Glomerular visceral epithelial cell (primary cell): ENCODE data around the gene CILP2.

ENCODE experiments used
- DNase-seq: peaks from one replicate; pipeline ENCODE4 v3.0.0-alpha.2; 2016; ENCODE audit errors: extremely low spot score

CILP2 gene

DNA sequence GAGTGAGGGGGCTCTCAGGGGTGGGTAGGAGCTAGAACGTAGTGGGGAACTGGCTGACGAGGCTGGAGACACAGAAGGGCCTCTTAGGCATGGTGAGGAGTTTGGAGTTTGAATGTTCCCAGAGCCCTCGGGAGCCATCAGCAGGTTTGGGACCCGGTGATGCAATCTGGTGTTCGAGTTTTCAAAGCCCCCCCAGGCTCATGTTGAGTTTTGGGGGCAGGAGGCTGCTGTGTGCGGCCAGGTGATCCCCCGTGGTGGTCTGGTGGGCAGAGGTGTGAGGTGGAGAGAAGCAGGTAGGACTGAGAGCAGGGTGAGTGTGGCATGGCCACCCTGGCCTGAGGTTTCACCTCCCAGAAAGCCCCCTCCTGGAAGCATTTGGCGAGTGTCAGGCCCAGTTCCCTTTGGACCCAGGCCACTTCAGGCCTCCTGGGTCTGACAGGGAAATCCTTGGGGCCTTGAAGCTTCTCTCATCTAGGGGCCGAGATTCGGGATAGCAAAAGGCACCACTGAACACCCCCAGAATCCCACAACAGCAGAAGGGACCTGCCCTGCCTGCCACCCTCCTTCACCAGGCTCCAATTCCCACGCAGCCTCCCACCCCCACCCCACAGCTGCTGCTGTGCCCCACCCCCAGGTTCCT lies 8.2 kb upstream of the CILP2 start:
- DNase-seq: no peak

DNA sequence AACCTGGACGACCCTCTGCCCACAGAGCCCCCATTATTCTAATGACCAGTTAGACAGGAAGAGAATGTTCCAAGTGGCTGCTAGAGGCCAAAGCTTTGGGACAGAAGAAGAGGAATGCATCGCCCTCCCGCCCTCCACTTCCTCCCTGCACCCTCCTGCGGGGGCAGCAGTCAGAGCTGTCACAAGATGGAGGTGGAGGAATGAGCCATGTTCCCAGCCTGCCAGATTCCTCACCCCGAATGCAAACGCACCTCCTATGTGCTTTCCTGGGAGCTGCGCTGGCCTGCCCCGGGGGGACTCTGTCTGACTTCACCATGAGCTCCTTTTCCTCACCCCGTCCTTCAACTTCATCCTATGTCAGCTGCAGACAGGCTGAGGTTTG lies 7.7 kb upstream of the CILP2 start:
- DNase-seq: no peak

DNA sequence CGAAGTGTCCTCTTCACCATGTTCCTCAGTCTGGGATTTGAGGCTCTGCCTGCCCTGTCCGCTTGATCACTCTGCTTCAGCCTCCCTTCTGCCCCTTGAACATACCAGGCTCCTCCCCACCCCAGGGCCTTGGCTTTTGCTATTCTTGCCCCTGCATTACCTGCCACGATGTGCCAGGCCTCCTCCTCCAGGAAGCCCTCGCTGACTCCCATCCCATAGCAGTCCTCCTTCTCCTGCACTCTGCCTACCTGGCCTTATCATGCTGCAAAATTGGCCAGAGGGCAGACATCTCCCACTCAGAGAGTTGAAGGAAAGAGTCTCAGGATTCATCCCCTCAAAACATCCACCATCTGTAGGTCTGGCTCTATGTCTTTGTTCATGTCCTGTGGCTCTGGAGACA lies 7.2 kb upstream of the CILP2 start:
- DNase-seq: no peak

DNA sequence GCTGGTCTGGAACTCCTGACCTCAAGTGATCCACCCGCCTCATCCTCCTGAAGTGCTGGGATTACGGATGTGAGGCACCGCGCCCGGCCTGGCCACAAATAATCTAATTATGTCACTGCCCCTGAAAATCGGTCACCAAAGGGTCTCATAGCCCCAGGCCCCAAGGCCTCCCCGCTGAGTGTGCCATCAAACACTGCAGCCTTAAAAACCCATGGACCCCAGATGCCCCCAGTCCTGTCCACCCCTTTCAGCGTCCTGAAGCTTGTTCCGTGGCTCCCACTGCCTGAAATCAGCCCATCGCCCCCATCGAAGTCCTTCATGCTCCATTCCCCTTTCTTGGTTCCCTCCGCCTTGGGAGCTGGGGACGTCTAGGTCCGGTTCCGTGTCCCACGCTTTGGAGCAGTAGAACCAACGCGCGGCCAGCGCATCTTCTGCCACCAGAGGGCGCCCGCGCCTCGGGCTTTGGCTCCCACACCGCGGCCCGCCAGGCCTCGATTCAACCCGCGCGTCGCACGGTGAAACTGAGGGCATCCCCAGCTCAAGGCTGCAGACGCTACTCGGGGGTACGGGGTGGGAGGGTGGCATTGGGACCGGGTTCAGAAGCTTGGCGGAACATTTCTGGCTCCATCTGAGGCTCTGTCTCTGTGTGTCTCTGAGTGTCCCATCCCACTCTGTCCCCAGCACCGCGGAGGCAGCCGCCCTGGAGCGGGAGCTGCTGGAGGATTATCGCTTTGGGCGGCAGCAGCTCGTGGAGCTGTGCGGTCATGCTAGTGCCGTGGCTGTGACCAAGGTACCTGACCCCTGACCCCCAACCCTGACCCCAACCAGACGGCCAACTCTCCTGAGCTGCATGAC lies 5.9 kb upstream of the CILP2 start:
- peak; percentile 58 for DNase-seq

DNA sequence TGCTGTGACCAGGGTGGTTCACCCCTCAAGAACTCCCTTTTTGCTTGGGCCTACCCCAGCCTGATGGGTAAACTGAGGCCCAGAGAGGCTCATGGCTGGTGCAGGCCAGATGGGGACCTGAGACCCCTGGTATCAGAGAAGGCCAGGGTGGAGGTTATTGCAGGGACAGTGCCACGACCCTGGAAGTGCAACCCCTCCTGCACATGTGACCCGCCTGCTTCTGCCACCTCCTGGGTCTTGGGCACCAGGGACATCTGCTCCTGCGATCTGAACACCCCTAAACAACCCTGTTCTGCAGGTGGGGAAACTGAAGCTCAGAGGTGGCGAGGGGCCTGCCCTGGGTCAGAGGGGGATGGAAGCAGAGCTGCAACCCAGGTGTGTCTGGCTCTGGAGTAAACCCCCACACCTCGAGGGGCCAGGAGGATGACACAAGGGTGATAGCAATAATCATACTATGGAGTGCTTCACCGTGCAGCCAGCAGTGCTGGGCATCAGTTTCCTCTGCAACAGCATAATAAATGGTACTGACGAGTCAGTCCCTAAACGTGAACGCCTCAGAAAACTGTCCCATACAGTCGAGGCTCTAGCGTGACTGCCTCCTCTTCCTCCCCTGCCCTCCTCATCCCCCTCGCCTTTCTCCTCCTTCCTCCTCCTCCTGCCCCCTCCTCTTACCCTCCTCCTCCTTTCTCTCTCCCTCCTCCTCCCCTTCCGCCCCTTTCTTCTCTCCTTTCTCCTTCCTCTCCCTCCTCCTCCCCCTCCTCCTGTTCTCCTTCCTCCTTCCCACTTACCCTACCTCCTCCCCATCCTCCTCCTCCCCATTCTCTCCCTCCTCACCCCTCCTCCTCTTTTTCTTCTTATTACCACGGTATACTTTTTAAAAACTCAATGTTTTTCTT lies 5.0 kb upstream of the CILP2 start:
- no peak for DNase-seq

DNA sequence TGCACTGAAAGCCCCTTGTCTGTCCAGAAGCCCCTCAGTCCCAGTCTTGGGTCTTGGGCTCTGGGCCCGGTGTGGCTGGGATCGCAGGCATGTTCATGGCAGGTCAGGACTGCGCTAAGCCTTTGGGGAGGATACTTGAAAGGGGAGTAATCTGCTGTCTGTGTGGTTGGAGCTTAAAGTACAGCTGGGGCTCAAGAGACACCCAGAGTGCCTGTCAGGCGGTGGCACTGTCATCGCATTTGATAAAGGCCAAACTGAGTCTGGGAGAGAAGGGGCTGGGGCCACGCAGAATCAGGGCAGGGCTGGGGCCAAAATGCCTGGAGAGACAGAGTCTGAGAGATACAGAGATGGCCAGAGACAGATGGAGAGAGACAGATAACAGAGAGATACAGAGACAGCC lies 4.2 kb upstream of the CILP2 start:
- no peak for DNase-seq

DNA sequence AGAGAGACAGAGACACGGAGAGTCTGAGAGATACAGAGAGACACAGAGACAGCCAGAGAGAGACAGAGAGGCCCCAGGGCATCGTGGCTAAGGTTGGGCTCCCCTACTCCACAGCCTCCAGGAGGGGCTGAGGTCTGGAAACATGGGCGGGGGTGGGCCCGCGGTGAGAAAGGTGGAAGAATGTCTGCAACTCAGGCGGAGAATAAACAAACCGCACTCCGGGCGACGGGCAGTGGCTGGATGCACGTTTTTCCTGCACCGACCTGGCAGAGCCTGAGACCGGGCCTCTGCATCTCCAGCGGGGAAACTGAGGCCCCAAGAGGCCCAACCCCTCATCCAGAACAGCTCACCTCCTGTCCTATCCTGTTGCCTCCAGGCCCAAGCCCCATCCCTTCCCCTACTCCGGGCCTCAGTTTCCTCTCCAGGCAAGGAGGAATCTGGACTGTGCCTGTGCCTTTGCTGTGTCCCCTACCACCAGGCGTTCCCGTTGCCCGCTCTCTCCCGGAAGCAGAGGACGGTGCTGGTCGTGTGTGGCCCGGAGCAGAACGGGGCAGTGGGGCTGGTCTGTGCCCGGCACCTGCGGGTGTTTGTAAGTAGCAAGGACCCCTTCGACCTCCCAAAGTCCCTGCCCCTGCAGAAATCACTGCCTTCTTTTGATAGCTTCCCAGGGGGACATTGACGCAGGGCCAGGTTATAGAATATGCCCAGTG lies 3.4 kb upstream of the CILP2 start:
- DNase-seq: no peak

DNA sequence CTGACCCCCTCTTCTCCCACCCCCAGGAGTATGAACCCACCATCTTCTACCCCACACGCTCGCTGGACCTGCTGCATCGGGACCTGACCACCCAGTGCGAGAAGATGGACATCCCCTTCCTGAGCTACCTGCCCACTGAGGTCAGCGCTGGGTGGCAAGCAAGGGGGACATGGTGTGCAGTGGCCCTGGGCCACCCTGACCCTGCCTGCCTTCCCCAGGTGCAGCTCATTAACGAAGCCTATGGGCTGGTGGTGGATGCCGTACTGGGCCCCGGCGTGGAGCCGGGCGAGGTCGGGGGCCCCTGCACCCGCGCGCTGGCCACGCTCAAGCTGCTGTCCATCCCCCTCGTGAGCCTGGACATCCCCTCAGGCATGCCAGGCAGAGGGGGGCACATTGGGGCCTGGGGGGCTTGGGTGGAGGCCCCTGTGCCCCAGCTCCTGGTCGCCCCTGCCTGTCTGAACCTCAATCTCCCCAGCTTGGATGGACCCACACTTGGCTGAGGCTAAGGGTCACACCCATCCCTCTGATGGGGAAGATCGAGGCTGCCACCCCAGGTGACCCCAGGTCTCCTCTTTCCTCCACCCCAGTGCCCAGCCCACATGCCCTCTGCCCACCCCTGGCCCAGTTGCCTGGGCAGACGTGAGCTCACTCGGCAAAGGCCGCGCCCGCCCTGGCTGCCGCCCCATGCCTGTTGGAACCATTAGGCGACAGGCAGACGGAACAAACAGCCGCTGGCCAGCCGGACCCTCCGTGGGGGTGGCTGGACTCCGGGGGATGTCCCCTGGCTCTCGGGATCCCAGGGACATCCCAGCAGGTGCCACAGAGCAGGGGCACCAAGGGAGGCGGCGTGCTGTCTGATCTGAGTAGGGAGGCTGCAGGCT lies 2.5 kb upstream of the CILP2 start:
- no peak for DNase-seq

DNA sequence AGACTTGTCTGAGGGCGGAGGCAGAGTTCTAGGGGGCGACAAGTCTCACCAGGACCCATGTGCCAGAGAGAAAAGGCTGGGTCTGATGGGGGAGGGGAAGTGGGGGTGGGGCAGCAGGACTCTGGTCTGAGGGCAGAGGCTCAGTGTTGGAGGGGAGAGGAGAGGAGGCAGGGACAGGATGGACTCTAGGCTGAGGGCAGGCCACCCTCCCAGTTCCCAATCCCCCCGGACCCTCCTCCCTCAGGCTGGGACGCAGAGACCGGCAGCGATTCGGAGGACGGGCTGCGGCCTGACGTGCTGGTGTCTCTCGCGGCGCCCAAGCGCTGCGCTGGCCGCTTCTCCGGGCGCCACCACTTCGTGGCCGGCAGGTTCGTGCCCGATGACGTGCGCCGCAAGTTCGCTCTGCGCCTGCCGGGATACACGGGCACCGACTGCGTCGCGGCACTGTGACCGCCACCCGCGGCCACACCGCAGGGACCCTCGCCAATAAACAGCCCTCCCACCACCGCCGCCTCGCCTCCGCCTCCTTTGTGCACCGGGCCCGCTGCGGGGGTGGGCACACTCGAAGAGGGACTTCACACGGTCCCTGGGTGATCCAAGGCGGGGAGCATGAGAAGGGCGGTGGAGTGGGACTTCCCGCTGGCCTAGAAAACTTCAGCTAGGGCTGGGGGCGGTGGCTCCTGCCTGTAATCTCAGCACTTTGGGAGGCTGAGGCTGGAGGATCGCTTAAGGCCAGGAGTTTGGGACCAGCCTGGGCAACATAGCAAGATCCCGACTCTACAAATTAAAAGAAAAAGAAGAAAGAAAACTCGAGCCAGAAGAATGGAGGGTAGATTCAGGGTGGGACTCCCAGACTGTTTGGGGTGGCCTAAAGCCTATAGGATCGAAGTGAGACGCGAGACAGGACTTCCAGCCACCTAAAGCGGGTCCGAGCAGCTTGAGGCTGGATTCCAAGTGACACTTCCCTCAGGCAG lies 703 bp upstream of the CILP2 start:
- no peak for DNase-seq

DNA sequence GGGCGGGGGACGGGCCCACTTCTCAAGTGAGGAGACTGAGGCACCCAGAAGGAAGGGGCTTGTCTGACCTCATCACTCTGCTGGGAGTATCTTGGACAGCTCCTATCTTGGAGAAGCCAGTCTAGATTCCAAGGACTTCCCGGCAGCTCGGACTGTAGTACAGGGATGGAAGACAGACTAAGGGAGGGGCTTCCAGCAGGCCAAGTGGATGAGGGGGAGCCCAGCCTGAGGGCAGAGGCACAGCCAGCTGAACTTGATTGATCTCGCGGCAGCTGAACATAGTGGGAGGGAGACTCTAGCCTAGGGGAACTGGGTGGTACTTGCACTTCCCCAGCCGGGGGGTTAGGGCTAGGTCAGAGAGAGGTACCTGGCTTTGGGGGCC lies 711 bp downstream of the CILP2 start:
- no peak for DNase-seq

DNA sequence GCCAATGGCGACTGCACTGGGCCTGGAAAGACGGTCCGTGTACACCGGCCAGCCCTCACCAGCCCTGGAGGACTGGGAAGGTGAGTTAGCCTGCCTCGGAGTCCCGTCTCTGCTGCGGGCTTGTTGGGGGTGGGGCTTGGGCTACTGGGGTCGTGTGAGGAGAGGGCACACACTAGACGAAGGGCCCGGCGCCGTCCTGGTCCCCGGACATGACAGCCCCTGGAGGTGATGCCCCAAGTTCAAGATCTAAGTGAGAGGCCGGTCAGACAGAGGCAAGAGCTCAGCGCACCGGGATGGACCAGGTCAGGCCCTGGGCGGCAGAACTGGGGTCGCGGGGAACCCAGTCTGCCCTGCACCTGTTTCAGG lies 1.6 kb downstream of the CILP2 start:
- no peak for DNase-seq

DNA sequence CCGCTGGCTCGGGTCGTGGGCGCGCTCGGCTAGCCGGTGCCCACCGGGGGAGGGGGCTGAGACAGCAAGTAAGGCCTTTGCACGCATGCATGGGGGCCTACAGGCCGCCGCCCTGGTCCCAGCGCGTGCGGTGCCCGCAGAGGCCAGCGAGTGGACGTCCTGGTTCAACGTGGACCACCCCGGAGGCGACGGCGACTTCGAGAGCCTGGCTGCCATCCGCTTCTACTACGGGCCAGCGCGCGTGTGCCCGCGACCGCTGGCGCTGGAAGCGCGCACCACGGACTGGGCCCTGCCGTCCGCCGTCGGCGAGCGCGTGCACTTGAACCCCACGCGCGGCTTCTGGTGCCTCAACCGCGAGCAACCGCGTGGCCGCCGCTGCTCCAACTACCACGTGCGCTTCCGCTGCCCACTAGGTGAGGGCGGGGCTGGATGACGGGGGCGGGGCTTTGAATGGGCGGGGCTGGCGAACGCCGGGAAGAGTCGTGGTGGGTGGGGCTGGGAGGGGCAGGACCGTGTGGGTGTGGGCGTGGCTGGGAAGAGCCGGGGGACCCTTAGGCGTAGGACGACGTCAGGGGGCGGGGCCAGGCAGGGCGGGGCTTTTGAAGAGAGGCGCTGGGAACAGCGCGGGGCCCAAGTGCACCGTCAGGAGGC lies 2.1 kb downstream of the CILP2 start:
- DNase-seq: peak; percentile 42

DNA sequence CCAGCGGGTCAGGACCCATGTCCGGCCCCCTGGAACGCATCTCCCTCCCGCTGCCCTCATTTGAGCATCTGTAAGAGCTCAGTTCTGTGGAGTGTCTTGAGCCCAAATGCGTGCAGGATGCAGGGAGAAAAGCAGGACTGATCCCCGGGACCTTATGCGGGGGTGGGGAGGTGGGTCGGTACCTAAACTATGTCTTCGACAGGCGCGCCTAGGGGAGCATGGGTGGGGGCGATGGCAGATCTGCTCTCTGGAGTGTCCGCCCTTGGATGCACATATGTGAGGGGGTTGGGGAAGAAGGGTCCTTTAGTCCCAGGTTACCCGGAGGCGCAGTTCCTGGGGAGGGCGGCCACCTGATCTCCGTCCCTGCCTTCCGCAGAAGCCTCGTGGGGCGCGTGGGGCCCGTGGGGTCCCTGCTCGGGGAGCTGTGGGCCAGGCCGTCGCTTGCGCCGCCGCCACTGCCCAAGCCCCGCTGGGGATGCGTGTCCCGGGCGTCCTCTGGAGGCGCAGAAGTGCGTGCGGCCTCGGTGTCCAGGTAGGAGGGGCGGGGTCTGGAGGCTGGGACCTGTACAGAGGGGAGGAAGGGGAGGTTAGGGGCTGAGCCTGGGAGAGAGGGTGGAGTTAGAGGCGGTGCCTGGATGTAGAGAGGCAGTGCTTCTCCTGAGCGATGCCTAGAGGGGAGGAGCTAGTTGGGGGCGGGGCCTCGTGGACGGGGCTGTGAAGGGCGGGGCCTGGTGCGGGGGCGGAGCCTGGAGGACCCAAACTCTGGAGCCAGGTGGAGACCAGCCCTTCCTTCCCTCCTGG lies 2.9 kb downstream of the CILP2 start:
- DNase-seq: no peak

DNA sequence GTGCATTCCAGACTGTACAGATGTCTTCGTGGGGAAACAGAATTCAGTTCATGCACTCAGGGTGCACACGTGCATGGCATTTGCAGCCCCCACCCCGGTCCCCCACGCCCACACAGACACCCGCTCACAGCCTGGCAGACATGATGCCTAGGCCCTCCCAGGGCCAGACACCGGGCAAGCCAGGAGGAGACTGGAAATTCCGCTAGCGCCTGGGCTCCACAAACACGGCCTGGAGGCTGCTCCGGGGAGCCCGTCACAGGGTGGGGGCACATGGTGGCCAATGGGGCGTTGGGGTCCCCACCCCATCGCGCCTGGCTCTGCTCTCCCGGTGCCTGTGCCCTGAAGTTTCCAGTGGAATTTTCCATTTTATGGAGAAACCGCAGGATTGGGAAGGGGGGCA lies 3.6 kb downstream of the CILP2 start:
- no peak for DNase-seq

DNA sequence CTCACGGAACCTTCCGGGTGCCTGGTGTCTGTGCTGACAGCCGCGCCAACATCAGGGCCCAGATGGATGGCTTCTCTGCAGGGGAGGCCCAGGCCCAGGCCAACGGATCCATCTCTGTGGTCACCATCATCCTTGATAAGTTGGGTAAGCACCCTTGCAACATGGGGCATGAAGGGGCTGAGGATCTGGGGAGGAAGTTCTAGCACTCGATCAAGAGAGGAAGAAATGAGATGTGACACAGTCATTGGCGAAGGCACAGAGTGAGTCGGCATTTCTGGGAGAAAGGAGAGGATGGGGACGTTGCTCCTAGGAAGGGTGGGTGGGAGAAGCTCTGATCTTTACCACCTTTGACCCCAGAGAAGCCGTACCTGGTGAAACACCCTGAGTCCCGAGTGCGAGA lies 4.4 kb downstream of the CILP2 start:
- no peak for DNase-seq

DNA sequence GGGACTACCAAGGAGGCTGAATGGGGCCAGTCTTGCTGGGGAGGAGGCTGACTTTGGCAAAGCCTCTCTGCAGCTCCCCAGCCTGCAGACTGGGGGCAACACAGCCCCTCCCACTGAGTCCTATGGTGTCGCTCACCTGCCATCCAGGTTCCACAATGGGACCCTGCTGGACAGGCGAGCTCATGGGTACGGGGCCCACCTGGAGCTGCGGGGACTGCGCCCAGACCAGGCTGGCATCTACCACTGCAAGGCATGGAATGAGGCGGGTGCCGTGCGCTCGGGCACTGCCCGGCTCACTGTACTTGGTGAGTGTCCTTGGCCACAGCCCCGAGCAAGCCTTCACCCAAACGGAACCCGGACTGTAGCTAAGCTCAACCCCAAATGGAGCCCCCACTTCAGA lies 5.0 kb downstream of the CILP2 start:
- no peak for DNase-seq

DNA sequence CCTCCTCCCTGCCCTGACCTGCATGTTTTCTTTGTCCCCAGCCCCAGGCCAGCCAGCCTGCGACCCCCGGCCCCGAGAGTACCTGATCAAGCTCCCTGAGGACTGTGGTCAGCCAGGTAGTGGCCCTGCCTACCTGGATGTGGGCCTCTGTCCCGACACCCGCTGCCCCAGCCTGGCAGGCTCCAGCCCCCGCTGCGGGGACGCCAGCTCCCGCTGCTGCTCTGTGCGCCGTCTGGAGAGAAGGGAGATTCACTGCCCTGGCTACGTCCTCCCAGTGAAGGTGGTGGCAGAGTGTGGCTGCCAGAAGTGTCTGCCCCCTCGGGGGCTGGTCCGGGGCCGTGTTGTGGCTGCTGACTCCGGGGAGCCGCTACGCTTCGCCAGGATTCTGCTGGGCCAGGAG lies 5.6 kb downstream of the CILP2 start:
- DNase-seq: no peak

DNA sequence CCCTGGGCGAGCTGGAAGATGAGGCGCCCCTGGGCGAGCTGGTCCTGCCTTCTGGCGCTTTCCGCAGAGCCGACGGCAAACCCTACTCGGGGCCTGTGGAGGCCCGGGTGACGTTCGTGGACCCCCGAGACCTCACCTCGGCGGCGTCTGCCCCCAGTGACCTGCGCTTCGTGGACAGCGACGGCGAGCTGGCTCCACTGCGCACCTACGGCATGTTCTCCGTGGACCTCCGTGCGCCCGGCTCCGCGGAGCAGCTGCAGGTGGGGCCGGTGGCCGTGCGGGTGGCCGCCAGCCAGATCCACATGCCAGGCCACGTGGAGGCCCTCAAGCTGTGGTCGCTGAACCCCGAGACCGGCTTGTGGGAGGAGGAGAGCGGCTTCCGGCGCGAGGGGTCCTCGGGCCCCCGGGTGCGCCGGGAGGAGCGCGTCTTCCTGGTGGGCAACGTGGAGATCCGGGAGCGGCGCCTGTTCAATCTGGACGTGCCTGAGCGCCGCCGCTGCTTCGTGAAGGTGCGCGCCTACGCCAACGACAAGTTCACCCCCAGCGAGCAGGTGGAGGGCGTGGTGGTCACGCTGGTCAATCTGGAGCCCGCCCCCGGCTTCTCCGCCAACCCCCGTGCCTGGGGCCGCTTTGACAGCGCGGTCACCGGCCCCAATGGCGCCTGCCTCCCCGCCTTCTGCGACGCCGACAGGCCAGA lies 6.3 kb downstream of the CILP2 start:
- DNase-seq: no peak
